Stimulated activated CD4-positive, alpha-beta T cell treated with anti-CD3 and anti-CD28 coated beads, TNF-alpha, amount 100 ng/mL, for 4 hours (primary cell): ENCODE results near the gene GIMAP6.
"Not testable (repeated sequence)": the region's sequence is repeated elsewhere in the genome, so short reads cannot be mapped to it uniquely, and the experiment has no call there.

Experiments used
- DNase-seq, 3 experiments: peaks; one replicate each; pipeline ENCODE4 v3.0.0-alpha.2; 2020; ENCODE audit warnings: low read depth in 3 of 3

GIMAP6 gene

DNA sequence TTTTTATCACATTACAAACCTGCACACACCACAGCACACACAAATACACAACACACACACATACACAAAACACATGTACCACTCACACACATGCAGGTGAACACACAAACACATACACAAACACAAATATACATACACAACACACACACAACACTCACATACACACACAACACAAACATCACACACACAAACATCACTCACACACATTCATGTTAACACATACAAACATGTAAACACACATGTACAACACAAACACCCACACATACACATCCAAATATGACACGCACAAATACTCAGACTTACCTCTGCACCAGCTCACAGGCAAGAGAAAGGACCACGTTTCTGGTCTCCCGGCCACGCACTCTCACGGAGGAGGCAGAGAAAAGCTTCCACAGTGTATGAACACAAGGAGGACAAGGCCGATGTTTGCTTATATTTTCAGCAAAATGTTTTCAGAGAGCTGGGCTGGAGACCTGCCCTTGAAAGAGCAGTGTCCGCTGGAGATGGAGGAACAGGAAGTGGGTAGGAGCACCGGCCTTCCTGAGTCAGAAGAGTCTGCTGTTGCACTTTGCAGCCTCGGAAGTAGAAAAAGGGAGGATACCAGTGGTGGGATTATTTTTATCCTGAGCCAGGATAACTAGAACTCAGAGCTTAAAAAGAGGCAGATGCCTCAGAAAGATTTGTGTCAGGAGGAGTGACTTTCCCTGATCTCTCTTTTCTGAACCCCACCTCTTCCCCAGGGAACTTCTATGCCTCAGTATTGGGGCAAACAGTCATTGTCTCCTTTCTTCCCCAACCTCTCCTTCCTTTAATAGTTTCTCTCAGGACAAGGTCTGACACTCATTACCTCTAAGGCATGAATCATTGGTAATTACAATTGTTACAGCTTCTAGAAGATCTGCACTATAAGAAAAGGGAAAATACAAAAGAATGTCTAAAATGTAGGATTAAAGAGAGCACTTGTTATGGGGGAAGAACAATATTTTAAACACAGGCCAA lies at the start of gene GIMAP6:
Gene GIMAP6, minus strand, starts transcription at position 520 of the 999 bp plus-strand sequence. CDS start 2,243 bp downstream, outside the sequence.
- DNase-seq: peak in 1 of 3 experiments; percentile 30

DNA sequence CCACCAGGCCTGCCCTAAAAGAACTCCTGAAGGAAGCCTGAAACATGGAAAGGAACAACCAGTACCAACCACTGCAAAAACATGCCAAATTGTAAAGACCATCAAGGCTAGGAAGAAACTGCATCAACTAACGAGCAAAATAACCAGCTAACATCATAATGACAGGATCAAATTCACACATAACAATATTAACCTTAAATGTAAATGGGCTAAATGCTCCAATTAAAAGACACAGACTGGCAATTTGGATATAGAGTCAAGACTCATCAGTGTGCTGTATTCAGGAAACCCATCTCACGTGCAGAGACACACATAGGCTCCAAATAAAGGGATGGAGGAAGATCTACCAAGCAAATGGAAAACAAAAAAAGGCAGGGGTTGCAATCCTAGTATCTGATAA lies 48.2 kb upstream of the GIMAP6 start:
- DNase-seq: not testable (repeated sequence)

DNA sequence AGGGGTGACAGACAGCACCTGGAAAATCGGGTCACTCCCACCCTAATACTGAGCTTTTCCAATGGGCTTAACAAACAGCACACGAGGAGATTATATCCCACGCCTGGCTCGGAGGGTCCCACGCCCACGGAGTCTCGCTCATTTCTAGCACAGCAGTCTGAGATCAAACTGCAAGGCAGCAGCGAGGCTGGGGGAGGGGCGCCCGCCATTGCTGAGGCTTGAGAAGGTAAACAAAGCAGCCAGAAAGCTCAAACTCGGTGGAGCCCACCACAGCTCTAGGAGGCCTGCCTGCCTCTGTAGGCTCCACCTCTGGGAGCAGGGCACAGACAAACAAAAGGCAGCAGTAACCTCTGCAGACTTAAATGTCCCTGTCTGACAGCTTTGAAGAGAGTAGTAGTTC lies 46.4 kb upstream of the GIMAP6 start:
- DNase-seq: not testable (repeated sequence)

DNA sequence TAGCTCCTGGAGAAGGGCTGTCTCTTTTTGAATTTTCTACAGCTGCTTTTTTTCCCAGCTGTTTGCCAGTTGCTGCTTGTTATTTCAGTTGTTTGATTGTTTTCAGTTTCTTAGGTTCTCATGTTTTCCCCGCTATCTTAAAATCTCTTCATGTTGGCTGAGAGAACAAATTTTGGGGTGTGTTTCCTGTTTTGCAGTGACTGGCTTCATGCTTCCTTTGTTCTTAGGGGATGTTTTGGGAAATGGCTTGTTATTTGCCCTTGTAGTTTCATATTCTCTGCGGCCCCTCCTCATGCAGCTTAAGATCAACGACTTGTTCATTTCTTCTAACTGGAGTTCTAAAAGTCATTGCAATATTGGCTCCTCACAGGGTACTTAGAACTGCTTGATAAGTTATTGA lies 44.7 kb upstream of the GIMAP6 start:
- not testable (repeated sequence) for DNase-seq

DNA sequence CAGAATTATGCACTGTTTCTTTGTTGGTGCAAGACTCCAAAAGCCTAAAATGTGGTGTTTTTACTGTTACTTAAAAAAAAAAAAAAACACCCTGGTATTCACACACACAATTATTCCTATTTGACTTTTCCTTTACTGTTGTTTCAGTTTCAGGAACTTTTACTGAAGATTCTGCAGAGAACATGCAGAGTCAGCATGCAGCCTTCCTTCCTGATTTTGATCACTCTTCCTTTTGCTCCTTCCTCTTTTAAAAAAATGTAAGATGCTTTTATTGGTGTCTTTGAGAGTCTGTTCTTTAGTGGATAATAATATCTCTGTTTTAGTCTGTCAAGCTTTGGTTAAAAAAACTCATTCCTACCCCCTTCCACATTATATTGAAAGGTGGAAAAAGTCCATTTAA lies 44.1 kb upstream of the GIMAP6 start:
- DNase-seq: not testable (repeated sequence)

DNA sequence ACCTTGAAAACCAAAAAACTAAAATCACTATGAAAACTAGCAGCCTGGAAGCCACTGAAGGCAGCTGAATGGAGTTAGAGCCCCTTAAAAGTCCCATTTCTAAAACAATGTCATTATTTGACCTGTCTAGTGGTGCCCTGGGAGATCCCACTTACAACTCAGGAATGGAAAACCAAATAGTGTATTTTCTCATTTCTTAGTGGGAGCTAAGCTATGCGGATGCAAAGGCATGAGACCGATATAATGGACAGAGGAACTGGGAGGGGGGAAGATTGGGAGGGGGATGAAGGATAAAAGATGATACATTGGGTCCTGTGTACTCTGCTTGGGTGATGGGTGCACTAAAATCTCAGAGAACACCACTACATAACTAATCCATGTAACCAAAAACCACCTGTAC lies 43.5 kb upstream of the GIMAP6 start:
- no peak for DNase-seq

DNA sequence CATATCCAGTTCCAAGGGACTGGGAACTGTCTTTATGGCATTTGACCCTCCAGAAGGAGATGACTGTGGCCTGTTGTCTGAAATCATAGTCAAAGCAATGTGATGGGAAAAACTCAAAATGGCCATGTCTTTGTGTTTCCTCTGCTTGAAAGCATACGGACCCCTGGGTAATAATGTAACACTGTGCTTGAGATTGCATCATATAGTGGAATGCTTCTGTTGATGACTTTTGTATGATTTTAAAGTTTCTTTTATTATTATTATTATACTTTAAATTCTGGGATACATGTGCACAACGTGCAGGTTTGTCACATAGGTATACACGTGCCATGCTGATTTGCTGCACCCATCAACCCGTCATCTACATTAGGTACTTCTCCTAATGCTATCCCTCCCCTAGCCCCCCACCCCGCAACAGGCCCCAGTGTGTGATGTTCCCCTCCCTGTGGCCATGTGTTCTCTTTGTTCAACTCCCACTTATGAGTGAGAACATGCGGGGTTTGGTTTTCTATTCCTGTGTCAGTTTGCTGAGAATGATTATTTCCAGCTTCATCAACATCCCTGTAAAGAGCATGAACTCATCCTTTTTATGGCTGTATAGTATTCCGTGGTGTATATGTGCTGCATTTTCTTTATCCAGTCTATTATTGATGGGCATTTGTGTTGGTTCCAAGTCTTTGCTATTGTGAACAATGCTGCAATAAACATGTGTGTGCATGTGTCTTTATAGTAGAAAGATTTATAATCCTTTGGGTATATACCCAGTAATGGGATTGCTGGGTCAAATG lies 39.8 kb upstream of the GIMAP6 start:
- DNase-seq: not testable (repeated sequence)

DNA sequence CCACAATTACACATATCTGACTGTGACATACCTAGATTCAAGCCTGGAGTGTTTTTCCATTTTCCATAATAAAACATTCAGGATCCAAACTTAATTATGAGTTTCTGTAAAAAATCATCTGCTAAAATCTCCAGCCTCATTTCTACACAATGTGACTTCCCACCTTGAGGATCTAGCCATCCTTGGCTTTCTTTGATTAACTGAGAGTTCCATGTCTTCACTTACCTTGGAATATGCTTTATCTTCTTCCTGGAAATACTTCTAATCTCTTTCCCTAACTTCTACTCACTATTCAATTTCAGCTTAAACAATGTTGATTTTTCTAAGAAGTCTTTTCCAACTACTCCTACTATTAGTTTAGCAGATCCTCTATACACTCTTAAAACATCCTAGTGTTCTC lies 36.8 kb upstream of the GIMAP6 start:
- DNase-seq: no peak

DNA sequence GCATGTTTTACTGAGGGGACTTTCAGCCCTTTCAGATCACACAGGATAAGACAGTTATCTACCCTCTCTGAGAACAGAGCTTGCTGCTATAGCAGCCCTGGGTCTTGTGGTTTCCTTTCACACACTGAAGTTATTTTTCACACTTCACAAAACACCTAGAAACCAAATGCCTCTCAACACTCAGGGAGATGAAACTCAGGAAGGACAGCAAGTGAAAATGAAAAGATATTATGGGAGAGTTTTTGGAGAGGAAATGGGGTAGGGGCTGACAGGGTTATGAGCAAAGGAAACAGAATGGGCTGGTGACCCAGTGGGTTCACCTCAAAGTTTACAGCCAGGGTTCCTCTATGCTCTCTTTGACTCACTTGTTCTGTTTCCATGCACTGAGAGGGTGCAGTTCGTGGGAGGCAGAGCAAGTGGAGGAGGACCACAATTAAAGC lies 36.3 kb upstream of the GIMAP6 start:
- peak in 2 of 3 experiments; percentile 49 to 53 for DNase-seq

DNA sequence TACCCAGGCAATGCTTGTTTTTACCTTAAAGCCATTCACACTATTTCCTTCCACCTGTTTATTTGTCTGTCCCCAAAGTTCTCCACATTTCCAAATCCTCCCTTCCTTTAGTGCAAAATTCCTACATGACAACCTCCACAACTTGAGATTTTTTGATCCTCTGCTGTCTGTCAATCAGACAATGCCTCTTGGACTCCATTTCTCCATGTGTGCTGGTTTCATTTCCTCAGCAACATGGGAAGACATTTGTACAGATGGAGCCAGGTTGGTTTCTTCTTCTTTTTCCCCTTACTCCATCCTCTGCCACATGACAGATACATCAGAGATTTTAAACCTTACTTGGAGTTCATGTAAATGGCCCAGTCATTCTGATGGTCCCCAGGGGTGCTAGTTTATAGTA lies 34.2 kb upstream of the GIMAP6 start:
- DNase-seq: no peak

DNA sequence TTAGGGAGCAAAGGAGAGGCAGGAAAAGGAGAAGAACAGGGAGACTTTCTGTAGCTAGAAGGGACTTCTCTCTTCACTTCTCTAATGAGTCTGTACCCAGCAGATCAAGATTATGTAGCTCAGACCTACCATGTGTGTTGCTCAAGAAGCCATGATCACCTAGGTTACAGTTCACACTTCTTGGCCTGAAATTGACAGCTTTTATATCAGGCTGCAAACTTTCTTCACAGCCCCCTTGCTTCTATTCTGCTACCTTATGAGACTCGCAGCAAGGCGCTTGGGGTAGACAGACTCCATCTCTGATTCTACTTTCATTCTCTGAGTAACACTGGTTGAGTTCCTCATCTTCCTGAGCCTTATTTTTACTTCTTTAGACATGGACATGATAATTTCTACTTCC lies 33.7 kb upstream of the GIMAP6 start:
- DNase-seq: no peak

DNA sequence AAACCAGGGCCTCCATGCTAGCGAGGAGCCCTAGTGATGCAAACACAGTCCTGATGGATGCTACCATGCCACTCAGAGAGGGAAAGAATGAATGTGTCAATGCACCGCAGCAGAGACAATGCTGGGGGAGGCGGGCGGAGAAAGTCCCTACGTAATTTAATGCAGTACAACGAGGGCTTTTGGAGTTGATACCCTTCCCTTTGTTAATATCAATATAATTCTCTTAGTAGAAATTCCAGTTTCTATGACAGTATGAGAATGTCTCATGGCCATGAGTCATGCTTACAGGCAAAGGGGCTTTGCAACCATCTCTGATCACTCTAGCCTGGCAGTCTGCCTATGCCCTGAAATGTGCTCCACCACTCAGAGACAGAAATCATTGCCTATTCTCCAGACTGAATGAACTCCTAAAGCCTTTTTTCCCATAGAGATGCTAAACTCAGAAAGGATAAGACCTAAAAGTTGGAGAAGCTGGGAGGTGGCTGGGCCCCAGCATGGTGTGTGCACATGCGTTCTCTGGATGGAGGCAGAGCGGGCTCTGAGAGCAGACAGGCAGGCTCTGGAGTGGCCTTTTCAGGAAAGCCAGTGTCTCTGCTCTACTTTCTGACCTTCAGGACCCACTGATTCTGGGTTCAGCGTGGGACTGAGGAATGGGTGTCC lies 33.0 kb upstream of the GIMAP6 start:
- DNase-seq: no peak

DNA sequence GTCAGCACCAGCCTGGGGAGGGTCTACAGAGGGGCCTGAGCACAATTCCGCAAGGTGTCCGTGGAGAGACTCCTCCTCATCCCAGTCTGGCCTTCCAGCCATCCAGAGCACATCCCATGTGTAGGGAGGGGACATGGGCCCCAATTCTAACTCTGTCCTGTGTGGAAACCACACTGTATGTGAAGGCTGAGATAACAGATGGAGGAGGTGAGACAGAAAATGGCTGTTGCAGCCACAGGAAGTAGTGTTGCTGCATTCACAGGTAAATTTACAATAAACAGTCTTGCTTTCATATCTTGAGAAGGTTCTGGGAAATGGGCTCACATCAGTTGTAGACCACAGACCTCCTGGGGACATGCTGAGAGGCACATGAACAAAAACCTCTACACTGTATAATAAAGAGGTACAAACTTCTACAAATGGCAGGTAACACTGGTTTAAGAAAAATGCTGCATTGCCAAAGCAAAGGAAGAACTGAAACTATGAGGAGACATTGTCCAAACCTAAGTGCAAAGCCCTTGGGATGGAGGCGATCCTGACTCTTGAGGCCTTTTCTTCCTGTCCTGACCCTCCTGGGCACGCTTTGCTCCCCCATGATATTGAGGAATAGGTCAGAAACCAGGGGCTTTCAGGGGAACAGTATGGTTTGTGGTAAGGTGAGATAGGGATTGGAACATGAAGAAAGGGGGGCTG lies 31.8 kb upstream of the GIMAP6 start:
- DNase-seq: no peak

DNA sequence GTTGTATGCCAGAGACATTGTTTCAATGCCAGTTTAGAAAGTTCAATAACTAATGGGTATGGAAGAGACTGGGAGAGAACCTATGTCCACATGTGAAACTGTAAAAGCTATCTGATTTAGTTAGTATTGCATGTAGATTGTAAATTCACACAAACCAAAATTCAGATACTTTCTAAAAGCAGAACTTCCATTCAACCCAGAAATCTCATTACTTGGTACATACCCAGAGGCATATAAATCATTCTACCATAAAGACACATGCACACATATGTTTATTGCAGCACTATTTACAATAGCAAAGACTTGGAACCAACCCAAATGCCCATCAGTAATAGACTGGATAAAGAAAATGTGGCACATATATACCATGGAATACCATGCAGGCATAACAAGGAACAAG lies 30.6 kb upstream of the GIMAP6 start:
- not testable (repeated sequence) for DNase-seq

DNA sequence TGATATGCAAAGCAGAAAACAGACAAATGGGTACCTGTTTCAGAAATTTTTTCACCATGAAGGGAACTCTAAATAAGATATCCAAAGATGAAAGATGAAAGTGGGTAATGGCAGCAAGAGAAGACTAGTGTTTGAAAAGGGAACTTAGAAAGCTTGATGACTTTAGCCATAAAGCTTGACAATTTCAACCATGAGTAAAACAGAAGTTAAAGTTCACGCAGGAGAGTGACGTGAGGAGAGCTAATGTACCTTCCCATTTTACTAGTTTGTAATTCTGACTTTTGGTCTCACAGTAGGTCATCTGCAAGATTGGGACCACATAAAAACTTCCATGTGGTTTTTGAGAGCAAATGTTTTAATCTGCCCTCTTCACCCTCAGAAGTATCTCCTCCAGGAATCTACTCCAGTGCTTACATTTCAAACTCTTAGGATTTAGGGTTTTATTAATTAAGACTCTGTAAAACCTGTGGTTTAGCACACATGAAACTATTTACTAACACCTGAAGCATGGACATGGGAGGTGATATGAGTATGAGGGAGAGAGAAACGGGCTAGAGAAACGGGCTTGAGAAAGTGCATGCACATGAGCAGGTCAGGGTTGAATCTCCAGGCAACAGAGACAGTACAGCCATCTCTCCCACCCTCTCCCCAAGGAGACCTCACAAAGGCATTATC lies 28.9 kb upstream of the GIMAP6 start:
- no peak for DNase-seq

DNA sequence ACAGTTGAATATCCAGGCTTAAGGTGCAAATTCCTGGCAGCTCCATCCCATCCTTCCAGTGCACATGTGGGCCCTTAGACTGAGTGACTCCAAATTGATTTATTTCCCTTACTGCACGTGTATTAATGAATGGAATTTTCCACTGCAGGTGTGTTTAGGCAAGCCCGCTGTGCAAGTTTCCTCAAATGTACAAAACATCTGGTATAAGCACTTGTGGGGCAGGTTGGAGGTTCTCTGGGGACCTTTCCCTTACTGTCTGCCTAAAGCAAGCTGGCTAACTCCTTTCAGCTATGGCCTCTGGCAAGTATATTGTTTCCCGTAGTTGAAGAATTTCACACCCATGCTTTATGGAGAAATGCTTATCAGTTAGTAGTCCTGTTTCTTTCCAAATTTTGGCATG lies 25.3 kb upstream of the GIMAP6 start:
- no peak for DNase-seq

DNA sequence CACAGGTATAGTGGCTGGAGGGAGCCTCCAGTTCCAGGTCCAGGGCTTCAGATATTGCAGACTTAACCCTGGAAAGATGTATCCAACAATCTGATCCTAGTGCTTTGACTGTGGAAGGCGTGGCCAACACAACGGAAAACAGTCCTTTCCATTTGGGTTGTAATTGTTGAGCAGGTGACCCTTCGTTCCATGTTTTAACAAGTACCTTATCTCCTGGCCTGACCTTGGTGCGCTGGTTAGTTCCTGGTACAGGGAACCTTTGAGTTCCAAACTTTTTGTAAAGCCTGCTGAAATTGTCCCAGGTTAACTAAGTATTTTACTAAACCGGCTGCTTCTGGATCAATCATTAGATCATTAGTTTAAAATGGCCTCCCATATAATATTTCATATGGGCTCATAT lies 23.9 kb upstream of the GIMAP6 start:
- no peak for DNase-seq

DNA sequence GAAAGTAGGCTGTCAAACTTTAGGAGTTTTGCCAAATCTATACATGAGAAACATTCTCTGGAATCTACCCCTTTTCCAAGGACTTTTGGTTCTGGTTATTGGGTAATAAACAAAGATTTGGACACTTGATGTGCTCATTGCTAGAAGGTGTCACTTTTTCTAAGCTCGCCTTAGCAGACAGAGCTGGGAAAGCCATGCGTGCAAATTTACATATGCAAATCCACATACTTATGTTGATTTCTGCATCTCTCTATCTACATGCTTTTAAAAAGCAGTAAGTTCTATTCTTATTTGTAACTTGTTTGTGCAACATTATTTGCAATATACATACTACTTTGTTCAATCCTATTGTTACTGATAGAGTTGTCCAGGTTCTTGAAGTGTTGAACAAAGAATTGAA lies 22.5 kb upstream of the GIMAP6 start:
- DNase-seq: no peak

DNA sequence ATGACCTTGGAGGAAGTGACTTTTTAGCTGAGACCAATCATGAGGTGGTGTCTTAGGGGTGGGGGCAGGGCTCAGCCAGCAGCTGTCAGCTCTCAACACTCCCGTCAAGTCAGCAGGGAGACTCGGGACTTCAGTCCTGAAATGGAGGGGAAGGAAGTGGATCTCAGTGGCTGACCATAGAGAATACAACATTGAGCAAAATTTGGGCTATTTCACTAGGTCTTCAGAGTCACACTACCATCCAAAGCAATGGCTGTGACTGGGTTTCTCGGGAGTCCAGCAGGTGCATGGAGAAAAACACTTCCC lies 16.8 kb upstream of the GIMAP6 start:
- DNase-seq: no peak

DNA sequence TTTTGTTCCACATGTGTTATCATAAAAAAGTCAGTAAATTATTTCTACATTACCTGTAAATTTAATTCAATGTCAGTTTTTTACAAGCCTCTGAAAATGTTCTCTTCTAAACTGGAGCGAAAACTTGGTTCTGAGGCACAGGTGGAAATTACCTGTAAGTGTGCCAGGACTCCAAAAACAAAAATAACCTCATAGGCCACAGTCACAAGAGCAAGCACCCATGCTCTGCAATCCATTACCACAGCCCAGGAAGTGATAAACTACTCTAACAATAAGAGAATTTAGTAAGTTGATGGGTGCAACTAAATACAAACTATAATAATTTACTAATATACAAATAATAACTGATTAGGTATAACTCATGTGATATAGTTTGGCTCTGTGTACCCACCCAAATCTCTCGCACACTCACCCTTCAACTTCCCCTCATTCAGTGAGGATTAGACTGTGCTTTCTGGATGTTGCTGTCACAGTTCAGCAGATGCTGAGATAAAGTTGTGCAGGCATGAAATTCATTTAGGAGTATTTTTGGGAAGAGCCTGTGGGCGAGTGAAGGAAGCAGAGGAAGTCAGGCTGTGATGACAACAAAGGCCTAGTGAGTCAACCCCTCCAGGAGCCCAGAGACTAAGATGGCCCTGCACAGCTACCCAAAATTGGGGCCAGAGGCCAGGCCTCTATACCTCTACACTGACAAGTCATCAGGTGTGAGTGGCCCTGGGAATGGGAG lies 16.3 kb upstream of the GIMAP6 start:
- no peak for DNase-seq
